NCI-H128 (cell line): ENCODE data around the gene B3GALT6.

Experiments used
- DNase-seq: peaks from one replicate; lab custom pipeline; 2025; ENCODE audit not compliant: unreplicated experiment; lab: John Stamatoyannopoulos, UW

The B3GALT6 gene

DNA sequence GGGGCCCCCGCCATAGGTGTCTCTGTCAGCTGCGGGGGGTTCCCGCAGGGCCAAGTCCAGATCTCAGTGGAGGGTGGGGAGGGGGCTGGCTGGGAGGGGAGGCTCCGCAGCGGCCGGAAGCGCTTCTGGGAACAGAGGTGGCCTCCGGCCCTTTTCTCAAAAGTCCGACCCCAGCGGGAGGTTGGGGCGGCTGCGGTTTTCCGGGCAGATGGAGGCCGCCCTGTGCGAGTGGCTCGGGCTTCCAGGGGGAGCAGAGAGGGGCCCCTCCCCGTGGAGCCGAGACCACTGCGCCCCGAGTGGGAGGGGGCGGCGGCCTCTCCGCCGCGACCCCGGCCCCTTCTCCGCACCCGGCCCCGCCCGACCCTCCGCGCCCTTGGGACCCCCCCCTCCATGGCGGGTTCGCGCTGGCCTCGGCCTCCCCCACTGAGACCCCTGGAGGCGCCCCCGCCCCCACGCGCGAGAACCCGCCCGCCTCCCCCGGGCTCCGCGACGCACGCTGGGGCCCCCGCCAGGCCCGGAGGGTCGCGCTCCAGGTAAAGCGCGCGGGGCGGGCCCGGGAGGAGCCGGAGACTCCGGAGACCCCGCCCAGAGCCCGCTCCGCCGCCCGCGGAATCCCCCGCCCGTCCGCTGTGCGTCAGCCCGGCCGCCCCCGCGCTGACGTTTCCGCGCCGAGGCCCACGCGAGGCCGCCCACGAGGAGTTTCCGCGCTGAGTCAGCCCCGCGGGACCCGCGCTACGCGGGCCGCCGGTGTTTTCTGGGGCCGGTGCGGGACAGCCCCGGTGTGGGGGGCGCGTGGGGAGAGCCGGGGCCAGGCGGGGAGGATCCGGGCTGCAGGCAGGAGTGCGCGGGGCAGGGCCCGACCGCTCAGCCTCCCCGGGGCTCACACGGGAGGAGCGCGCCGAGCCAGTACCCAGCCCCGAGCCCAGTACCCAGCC is 30.9 kb upstream of the B3GALT6 start:
- DNase-seq = no peak

GRCh38 chr1:1202831-1203560 is 29.0 kb upstream of the B3GALT6 start:
- DNase-seq = no peak

GRCh38 chr1:1203561-1204424 is 28.2 kb upstream of the B3GALT6 start:
- DNase-seq = no peak

GRCh38 chr1:1204425-1204920 is 27.6 kb upstream of the B3GALT6 start:
- DNase-seq = no peak

DNA sequence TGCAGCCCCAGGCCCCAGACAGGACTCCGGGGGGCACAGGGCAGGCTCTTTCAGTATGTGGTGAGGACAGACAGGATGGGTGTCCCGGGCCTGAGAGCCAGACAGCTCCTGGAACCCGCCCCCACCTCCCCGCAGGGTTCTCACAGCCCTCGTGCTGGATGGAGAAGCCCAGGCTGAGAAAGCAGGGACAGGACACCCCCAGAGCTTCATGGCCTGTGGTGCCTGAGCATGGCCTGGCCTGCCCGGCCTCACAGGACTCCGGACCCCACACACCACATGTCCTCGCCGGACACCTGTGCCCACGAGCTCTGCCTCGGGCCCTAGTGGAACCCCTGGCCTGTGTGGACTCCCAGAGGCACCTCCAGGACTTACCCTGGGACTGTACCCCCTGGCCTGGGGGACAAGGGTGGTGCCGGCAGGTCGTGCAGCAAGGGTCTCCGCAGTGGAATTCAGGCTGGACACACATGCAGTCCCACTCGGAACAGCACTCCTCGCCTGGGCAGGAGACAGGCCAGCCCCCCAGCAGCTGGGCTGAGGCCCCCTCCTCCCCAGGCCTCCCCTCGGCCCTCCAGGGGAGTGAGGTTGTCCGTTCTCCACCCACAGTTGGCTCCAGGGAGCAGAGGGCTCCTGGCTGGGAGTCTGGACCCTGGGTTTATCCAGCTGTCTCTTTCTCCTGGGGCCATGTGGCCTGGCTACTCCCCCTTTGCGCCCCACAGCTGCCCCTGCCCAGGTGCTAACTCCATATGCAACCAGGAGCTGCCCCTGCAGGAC is 26.9 kb upstream of the B3GALT6 start:
- no peak for DNase-seq

GRCh38 chr1:1205769-1206375 is 26.2 kb upstream of the B3GALT6 start:
- no peak for DNase-seq

DNA sequence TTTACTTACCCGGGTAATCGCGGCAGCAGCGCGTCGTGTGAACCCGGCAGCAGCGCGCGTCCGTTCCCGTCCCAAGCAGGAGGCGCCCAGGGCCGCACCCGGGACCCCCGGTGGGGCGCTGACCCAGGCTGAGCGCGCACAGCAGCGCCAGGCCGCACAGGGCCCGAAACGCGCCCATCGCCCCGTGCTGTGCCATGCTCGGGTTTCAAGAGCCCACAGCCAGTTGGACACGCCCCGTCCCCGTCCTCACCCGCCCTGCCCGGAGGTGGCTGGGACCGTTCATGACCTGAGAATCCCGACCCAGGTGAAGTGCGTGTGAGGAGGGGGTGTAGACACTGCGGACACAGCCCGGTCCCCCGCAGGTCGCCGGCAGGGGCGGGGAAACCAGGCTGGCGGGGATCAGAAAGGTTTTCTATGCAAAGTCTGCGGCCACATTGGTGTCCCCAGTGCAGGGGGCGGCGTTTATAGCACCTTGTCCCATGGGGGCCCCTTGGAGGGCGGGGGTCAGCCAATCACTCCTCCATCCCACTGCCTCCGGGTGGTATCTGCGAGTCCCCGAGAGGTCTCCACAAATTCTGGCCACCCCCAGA is 25.6 kb upstream of the B3GALT6 start, which contains the start of gene TNFRSF18:
TSS of gene TNFRSF18 (minus strand) at position 217 of the 590 bp plus-strand sequence. CDS start at position 196, 21 bp downstream.
- DNase-seq = peak; percentile 43

GRCh38 chr1:1206966-1207531 is 25.0 kb upstream of the B3GALT6 start:
- no peak for DNase-seq

- no peak for DNase-seq
Observed at GRCh38 chr1:1207571-1207892, 24.5 kb upstream of the B3GALT6 start.

DNA sequence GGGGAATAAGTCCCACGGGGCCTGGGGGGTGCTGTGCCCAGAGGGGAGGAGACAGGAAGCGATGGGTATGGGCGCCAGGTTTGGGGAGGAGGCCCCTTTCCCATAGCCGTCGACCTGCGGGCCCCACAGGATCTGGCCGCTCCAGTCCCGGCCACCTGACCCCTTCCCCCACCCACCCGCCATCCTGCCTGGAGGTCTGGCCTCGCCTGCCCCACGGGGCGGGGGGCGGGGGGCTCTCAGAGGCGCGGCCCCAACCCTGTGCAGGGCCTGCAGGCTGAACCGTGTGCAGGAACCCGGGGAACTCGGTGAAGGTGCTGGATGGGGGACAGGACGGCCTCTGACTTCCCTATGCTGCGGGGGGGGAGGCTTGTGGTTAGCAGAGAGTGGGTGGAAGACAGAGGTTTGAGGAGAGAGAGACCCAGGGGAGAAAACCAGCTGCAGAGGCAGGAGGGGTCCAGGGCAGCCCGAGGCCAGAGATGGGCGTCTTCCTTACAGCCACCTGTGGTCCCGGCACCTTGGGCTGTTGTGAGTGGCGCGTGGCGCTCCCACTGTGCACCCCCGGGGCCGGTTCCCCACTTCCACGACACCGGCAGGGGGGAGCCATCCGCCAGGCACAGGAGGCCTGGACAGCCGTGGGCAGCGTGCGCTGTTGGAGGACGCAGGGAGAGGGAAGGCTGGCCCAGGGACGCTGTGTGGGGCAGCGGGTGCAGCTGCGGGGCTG is 23.2 kb upstream of the B3GALT6 start:
- no peak for DNase-seq

GRCh38 chr1:1210726-1211540 is 21.1 kb upstream of the B3GALT6 start:
- no peak for DNase-seq

DNA sequence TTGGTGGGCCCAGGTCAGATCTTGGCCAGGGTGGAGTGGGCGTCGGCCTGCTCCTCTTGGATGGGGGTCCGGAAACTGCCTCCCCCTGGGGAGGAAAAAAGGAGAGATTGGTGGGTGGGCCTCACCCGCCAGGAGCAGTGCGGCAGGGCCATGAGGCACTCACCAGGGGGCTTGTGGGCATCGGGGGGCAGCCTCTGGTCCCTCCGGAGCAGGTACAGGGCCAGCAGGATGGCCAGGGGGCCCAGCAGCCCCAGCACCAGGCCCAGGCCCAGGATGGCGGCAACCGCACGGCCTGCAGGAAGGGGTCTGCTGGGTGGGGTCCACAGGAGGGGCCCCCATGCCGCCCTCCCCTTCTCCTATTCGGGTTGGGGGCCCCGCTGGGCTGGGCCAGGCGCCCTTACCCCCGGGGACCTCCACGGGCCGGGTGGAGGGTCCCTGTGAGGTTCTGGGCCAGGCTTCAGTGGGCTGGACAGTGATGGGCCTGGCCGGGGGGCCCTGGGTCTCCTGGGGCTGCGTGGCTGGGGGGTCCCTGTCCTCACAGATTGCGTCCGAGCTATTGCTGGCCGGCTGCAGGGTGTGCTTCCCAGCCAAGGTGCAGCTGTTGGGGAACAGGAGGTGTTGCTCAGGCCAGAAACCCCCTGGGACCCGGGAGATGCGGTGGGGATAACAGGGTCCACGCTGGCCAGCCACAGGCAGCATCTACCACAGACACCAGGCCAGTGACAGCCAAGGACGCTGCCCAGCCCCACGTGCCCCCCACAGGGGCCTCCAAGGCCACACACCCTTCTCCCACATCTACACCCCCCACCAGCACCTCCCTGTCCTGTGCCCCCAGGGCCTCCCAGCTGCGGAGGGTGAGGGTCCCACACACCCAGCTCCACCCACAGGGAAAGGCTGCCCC is 20.2 kb upstream of the B3GALT6 start:
- DNase-seq = no peak

DNA sequence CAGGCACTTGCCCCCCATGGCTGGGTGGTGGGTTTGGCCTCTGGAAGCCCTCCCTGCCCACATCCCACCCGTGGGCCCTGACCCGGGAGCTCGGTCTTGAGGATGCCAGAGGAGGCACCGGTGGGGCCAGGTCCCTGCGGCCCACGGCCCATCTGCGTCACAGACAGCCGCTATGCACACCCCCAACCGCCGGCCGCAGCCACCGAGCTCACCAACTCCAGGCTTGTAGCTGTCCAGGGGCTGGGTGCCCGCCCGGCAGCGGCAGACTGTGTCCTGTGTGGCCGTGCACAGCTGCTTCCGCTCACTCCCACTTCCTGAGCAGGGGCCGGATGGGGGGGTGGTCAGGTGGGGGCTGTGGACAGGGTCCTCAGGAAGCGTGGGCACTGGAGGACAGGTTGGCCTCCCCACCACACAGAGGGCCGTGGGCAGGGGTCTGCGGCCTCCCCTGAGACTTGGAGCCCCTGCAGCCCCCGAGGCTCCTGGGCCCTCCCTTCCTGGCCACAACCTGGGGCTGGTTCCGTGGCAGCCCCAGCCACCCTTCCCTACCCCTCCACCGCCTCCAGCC is 19.2 kb upstream of the B3GALT6 start:
- DNase-seq = no peak

GRCh38 chr1:1213345-1214265 is 18.4 kb upstream of the B3GALT6 start, which contains the start of gene TNFRSF4:
TNFRSF4 (minus strand) TSS chr1:1214153; CDS start chr1:1214127, 26 bp downstream.
- no peak for DNase-seq

GRCh38 chr1:1215080-1215676 is 16.9 kb upstream of the B3GALT6 start:
- DNase-seq = no peak
